ENCODE data around the gene PCP4L1. TPM values are rescaled to one million over a fixed set of nuclear protein-coding genes. Genes with fewer than 3 reads are reported as not detected.

Gene PCP4L1
- total RNA-seq, 1 experiment from 2014 or later, result not detected

GRCh38 chr1:161285521-161285920 is 27.0 kb downstream of the PCP4L1 start (continued):
- TF ChIP-seq, protein P1, sequence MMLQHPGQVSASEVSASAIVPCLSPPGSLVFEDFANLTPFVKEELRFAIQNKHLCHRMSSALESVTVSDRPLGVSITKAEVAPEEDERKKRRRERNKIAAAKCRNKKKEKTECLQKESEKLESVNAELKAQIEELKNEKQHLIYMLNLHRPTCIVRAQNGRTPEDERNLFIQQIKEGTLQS (IDR thresholded peaks at IDR 0.05), result no peak
- TF ChIP-seq EGR1 (IDR thresholded peaks at IDR 0.05; ENCODE audit: low read depth), result no peak
- TF ChIP-seq MAX (IDR thresholded peaks at IDR 0.05), result no peak

- Histone ChIP-seq H2AFZ (ENCODE audit: low read depth, low read length, poor library complexity, severe bottlenecking) (no peak overlapping the region), H4K20me1 (ENCODE audit: insufficient read depth) (no peaks in the 10 kb centered on the region), H3K79me2 (ENCODE audit: insufficient read depth, low read length) (no peaks in the 10 kb centered on the region), H3K4me2 (ENCODE audit: low read length) (no peak overlapping the region), H3K4me3 (replicated peaks in 1 of 2; ENCODE audit: low read depth in 1 of 2, low read length in 2 of 2) (no peak overlapping the region), H3K4me1 (ENCODE audit: control insufficient read depth in 1 of 2, insufficient read depth in 2 of 2, low read length in 2 of 2) (0 out of 4 replicates have a peak, but pooled peaks cover 0 to 2% of the 10 kb centered on the region in 2 experiments), H3K27me3 (ENCODE audit: insufficient read depth, low read length) (peaks cover 20% of the 10 kb centered on the region; the same call in 1 of the 2 replicates), H3K9me3 (ENCODE audit: control insufficient read depth in 1 of 2, insufficient read depth in 1 of 2, low read depth in 1 of 2, low read length in 2 of 2) (no peaks in the 10 kb centered on the region), H3K9ac (ENCODE audit: low read length) (no peak overlapping the region), H3K27ac (ENCODE audit: low read depth, low read length) (no peak overlapping the region), H3K36me3 (ENCODE audit: control insufficient read depth in 1 of 2, insufficient read depth in 2 of 2, low read length in 2 of 2) (no peaks in the 10 kb centered on the region), H3K9me2 (ENCODE audit: insufficient read depth) (no peaks in the 10 kb centered on the region)
- DNase-seq (ENCODE audit: low read depth, low spot score), result no peak
- RAD21 ChIA-PET (ENCODE audit: low non-redundant PET in 1 of 2, low total read pairs in 2 of 2, uncharacterized antibody in 2 of 2, unreplicated experiment in 2 of 2), result no interaction called here
- TF ChIP-seq, protein P1 (IDR thresholded peaks at IDR 0.05), result no peak
- TF ChIP-seq SRF (IDR thresholded peaks at IDR 0.05; ENCODE audit: low read depth), result no peak
- TF ChIP-seq POLR2A (IDR thresholded peaks at IDR 0.05; ENCODE audit: borderline replicate concordance, extremely low read depth, insufficient read depth, insufficient read length), result no peak
- no peak for TF ChIP-seq ELF1 (IDR thresholded peaks at IDR 0.05; ENCODE audit: borderline replicate concordance, low read depth)
- no peak for TF ChIP-seq EZH2phosphoT487 (IDR thresholded peaks at IDR 0.05; ENCODE audit: borderline replicate concordance)
- no peak for TF ChIP-seq ZBTB33 (IDR thresholded peaks at IDR 0.05; ENCODE audit: extremely low read depth, insufficient replicate concordance, low read length)
- no peak for TF ChIP-seq CEBPB (IDR thresholded peaks at IDR 0.05; ENCODE audit: low read depth)
- no peak for TF ChIP-seq JUND (IDR thresholded peaks at IDR 0.05)
- intact Hi-C loops (cut with micrococcal nuclease), result no loop called here
- POLR2A ChIA-PET, result no interaction called here
- no TSS peak for BruUV-seq (replicated peaks)
- CTCF ChIA-PET, result interaction anchor here (0.9 kb wide), 1 partner anchor 62 kb away, joined by 4 read pairs; the partner anchor contains the start of gene TOMM40L
- ATAC-seq, result no peak
Observed at GRCh38 chr1:161287482-161288054, 29.0 kb downstream of the PCP4L1 start.

Data from HCT116 (cell line).